Right ventricle myocardium superior (tissue), 1 donor: ENCODE measurements around the gene NAPSA. TPM values are rescaled to one million over a fixed set of nuclear protein-coding genes. Genes with fewer than 3 reads are reported as not detected.

Experiments
- ATAC-seq: fragments of 200-7000 bp; cut with Tn5 transposase; one replicate; pipeline ENCODE4 v1.9.1; 2020; ENCODE audit warnings: mild to moderate bottlenecking; ENCODE audit not compliant: poor library complexity
- DNase-seq: peaks from one replicate; pipeline ENCODE4 v3.0.0-alpha.2; 2020
- intact Hi-C: fragments of 100-400 bp; cut with DNase I; formaldehyde crosslinking; loops from one replicate; pipeline ENCODE4 v1.11.2; 2022
- total RNA-seq: library from RNA; stranded (reverse); fragmentation: NEBNext Ultra II Directional; extraction: Animal tissue kit (Norgen Biotek cat#: 25700); gene quantifications from one replicate; pipeline ENCODE4 v1.2.1, GENCODE V29; 2021
- donor health status: DM: no; HTN: yes; CAD: no; lungs with severe emphysema.

Gene NAPSA
- total RNA-seq, 1 donor from 2014 or later = 0.40 TPM

DNA sequence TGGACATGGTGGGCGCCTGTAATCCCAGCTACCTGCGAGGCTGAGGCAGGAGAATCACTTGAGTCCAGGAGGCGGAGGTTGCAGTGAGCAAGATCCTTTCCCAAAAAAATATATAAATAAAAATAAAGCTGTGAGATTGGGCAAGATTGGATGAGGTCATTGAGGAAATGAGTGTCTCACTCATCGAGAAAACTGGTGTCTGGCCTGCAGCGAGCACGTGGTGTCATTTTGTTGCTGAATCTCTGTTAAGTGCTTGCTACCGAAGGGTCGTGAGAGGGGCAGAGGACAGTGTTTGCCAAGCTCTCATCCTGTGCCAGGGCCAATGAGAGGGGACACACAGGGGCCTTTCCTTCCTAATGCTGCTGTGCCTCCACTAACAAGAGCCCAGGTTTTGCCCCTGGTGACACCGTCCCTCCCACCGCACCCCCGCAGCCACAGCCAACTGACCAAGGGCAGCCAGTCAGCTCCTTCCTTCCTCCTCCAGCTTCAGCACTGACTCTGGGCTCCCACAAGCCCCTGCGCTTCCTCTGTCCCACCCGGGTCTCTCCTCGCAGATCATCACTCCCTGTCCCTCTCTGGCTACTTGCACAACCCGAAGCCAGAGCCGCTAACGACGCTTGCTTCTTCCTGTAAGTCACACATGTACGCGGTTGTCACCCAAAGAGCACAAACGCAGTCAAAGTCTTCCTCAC, 21.9 kb upstream of the NAPSA start:
- intact Hi-C loops = no loop called here
- DNase-seq = no peak
- no peak for ATAC-seq

DNA sequence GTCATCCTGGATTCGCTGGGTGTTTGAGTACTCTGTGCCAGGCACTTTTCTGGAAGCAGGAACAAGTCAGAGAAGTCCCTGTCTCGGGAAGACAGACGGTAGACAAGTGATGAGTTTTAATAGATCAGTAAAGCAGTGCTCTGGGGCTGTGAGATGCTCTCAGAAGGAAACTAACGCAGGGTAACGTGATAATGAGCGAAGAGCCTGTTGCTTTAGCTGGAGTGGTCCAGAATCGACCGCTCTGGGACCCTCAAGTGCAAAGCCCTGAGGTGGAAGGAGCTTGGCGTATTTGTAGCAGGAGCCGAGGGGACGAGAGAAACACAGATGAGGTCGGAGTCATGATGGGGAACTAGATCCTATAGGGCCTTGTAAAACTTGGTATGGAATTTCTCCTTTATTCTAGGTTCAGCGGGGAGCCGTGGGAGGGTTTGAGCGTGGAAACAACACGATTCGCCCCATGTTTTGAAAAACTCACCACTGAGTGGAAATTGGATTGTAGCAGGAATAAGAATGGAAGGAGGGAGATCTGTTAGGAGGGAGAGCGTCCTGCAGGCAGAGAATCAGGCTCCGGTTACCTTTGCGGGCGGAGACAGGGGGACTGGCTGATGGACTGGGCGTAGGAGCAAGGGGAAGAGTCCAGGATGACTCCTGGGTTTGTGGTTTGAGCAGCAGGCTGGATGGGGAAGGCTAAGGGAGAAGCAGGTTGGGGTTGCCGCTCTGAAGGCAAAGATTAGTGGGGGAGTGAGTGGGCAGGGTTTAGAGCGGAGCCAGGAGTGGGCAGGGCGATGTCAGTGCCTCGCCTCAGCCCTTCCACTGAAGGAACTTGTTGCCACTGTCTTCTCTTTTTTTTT, 19.5 kb upstream of the NAPSA start:
- intact Hi-C loops = no loop called here
- no peak for DNase-seq
- no peak for ATAC-seq

DNA sequence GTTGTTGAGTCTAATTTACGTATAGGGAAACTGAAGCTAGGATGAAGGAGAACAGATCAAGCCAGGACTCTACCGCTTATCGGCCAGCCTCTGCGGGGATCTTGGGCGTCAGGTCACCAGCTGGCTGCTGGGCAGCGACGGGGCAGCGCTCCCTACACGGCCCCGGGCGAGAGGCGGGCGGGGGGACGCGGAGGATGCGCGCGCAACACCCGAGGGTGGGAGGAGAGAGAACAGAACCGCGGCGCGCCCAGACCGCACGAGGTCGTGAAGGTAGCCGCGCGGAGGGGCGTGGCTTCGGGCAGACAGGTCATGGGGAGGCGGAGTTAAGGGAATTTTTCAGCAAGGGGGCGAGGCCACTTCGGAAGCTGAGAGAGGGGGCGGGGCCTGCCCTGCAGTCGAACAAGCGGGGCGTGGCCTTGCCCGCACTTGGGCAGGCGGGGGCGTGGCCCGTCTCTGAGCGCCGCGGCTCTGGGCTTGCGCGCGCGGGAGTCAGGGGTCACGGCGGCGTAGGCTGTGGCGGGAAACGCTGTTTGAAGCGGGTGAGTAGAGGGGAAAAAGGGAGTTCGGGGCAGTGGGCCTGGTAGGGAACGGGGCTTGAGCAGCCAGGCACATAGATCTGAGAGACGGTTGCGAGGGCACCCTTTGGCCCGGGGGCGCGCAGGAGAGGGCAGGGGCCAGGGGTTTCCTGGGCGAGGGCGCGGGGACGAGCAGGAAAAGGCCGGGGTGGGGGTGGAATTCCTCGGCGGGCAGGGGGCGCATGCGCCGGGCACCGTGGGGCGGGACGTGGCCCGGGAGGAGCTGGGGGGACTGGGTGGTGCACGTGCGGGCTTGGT, 18.6 kb upstream of the NAPSA start, which contains the start of gene POLD1:
POLD1 (plus strand) TSS at position 496 of the 833 bp plus-strand sequence. CDS start 14,505 bp downstream, outside the sequence.
- DNase-seq = peak; percentile 99
- peak; percentile 97 for ATAC-seq
- intact Hi-C loops = no loop called here

DNA sequence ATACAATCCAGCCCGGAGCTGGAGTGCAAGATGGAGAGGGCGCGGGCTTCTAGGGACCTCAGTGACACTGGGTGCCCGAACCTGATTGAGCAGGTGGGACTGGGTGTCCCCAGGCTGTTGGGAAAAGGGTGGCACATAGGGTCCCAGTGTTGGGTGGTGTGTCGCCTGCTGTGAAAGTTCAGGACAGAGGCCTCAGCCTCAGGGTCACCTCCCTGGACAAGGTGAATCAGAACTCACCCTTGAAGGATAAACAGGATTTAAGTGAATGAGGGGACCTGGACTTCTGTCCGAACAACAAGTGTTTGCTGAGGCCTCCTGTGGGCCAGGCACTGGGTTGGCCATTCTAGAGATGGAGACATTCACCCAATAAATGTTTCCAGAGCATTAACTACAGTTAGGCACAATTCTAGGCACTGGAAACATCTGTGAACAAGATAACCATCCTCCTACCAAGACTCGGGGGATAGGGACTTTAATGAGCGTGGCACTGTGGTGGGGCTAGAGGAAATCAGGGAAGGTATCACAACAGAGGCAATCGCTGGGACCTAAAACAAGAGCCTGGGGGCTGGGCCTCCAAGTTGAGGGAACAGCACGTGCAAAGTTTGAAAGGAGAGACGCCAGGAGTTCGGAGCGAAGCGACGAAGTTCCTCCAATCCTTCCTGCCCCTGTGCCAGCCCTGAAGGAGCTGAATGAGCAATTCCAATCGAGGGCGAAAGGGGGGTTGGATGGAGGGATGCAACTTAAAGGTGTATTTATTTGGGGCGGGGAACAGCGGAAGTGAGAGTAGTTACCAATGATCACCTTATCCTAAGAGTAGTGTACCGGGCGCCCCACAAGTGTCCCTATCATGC, 17.8 kb upstream of the NAPSA start:
- no peak for DNase-seq
- no peak for ATAC-seq
- intact Hi-C loops = no loop called here

DNA sequence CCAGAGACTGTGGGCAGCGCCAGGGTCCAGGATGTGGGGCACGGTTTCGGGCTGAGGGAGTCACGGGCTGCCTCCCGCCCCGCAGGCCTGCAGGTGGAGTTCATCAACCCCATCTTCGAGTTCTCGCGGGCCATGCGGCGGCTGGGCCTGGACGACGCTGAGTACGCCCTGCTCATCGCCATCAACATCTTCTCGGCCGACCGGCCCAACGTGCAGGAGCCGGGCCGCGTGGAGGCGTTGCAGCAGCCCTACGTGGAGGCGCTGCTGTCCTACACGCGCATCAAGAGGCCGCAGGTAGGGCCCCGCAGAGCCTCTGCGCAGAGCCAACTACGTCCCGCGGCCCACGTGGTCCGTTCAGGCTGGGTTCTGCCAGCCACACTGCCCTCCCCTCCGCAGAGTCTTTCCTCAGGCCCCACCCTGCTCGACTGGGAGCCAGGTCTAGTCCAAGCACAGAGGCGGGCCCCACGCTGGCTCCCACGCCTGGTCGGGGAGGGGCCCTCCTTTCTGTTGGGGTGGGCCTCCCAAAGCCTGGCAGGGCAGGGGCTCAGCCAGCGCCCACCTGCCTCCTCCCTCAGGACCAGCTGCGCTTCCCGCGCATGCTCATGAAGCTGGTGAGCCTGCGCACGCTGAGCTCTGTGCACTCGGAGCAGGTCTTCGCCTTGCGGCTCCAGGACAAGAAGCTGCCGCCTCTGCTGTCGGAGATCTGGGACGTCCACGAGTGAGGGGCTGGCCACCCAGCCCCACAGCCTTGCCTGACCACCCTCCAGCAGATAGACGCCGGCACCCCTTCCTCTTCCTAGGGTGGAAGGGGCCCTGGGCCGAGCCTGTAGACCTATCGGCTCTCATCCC, 16.7 kb upstream of the NAPSA start:
- DNase-seq (no peak), ATAC-seq (no peak)
- intact Hi-C loops = no loop called here

DNA sequence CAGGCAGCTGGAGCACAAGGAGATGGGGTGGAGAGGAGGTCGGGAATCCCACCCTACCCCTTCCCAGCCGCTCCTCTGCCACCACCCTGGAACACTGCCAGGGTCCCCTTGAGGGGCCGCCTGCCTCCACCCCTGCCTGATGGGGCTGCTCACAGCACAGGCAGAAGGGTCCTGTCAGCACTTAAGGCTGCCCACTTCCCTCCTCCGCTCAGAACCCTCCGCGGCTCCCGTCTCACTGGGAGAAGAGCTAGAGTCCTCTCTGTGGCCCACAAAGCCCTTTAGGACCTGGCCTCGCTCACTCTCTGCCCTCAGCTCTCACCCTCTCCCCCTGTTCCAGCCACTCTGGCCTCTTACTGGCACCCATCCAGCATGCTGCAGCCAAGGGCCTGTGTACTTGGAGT, 15.3 kb upstream of the NAPSA start:
- intact Hi-C loops = no loop called here
- ATAC-seq (no peak), DNase-seq (no peak)

DNA sequence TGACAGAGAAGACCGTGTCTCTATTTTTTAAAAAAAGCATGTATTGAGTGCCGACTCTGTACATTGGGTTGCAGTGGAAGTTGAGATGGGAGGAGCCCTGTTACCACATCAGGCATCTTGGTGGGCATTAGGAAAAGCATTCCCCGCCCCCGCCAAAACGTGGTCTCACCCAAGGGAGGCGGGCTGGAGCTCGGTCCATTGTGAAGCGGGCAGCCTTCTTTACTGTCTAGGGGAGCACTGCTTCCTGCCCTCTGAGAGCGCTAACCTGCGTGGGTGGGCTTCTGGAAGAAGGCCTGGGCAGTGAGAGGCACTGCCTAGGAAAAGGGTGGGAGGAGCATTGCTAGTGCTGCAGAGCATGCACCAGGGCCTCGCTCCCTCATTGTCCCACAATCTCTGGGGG, 14.7 kb upstream of the NAPSA start:
- DNase-seq (no peak), ATAC-seq (no peak)
- intact Hi-C loops = no loop called here

DNA sequence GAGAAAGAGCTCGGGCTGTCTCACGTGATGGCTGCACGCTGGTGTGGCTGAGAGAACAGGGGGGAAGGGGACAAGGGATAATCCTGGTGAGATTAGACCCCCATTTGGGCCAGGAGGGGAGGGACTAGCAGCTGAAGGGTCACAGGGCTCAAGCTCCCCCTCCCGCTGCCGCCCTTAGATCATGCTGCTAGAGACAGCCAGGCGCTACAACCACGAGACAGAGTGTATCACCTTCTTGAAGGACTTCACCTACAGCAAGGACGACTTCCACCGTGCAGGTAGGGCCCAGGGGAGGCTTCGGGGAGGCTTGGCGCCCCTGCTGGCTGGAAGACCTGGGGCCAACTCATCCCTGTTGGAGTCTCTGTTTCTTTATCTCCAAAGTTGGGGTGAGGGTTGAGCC, 14.2 kb upstream of the NAPSA start:
- no peak for DNase-seq
- intact Hi-C loops = no loop called here
- no peak for ATAC-seq

DNA sequence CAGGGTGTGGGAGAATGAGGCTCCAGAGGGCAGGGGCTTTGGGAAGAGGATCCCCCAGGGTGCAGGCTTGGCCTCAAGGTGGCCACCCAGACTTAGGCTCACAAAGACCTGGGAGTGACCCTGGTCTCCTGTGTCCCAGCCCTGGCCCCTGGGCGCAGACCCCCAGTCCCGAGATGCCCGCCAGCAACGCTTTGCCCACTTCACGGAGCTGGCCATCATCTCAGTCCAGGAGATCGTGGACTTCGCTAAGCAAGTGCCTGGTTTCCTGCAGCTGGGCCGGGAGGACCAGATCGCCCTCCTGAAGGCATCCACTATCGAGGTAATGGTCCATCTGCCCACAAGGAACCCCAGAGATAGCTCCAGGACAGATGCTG, 13.4 kb upstream of the NAPSA start:
- intact Hi-C loops = no loop called here
- no peak for ATAC-seq
- DNase-seq = no peak

DNA sequence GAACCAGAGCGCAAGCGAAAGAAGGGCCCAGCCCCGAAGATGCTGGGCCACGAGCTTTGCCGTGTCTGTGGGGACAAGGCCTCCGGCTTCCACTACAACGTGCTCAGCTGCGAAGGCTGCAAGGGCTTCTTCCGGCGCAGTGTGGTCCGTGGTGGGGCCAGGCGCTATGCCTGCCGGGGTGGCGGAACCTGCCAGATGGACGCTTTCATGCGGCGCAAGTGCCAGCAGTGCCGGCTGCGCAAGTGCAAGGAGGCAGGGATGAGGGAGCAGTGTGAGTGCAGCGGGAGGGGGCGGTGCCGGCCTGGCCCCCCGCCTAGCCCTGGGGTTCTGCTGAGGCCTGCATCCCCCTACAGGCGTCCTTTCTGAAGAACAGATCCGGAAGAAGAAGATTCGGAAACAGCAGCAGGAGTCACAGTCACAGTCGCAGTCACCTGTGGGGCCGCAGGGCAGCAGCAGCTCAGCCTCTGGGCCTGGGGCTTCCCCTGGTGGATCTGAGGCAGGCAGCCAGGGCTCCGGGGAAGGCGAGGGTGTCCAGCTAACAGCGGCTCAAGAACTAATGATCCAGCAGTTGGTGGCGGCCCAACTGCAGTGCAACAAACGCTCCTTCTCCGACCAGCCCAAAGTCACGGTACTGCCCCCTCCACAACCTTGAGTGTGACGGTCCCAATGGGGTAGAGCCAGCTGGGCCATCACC, 12.9 kb upstream of the NAPSA start:
- intact Hi-C loops = no loop called here
- DNase-seq (no peak), ATAC-seq (no peak)

DNA sequence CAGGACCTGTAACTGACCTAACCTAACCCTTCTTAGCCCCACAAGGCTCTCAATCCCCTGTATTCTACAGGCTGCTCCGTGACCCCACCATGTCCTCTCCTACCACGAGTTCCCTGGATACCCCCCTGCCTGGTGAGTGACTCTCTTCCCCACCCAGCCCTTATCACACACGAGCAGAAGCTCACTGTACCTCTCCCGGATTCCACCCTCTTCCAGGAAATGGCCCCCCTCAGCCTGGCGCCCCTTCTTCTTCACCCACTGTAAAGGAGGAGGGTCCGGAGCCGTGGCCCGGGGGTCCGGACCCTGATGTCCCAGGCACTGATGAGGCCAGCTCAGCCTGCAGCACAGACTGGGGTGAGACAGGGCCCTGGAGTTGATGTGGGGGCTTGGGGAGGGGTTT, 12.1 kb upstream of the NAPSA start:
- no peak for ATAC-seq
- DNase-seq = no peak
- intact Hi-C loops = no loop called here

DNA sequence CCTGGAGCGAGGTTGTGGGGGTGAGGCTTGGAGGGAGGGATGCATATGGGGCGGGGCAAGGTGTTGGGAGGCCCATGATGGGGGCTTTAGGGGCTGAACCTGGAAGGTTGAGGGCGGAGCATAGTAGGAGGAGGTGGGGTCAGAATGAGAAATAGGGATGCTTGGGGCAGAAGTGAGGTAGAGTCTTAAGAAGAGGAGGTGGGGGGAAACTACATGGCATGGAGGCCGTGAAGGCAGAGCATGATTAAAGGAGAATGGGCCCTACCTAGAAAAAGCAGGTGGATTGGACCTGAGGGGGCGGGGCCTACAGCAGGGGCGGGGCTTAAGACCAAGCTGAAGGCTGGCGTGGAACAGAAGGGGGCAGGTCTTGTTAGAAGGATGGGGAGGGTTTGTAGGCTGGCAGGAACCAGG, 11.6 kb upstream of the NAPSA start:
- no peak for DNase-seq
- peak; percentile 9 for ATAC-seq
- intact Hi-C loops = no loop called here

DNA sequence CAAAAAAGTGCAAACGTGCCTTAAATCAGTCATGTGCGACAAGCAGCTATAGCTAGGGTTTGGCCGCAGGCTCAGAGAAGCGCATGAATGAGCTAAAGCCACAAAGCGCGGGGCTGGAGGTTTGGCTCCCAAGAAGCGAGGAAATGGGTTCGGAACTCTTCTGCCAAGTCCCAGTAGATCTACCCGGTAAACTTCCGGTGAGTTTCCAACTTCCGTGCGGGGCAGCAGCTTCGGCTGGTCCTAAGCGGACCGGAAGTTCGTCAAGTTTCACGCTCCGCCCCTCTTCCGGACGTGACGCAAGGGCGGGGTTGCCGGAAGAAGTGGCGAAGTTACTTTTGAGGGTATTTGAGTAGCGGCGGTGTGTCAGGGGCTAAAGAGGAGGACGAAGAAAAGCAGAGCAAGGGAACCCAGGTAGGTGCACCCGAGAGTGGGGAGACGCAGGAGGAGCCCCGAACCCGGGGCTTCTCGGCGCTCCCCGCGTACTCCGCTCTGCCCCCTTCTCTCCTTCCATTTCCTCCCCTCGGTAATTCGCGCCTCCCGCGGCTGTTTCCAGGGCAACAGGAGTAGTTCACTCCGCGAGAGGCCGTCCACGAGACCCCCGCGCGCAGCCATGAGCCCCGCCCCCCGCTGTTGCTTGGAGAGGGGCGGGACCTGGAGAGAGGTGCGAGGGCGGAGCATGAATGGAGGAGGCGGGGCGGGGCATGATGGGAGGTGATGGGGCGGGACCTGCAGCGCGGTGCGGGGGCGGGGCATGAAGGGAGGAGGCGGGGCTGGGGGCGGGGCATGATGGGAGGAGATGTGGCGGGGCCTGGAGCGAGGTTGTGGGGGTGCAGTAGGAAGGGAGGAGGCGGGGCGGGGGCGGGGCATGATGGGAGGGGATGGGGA, 11.0 kb upstream of the NAPSA start, which contains the start of gene NR1H2:
NR1H2 (plus strand) TSS at position 292 of the 885 bp plus-strand sequence. CDS start 1,149 bp downstream, outside the sequence.
- intact Hi-C loops = no loop called here
- ATAC-seq = peak; percentile 95
- peak; percentile 97 for DNase-seq

DNA sequence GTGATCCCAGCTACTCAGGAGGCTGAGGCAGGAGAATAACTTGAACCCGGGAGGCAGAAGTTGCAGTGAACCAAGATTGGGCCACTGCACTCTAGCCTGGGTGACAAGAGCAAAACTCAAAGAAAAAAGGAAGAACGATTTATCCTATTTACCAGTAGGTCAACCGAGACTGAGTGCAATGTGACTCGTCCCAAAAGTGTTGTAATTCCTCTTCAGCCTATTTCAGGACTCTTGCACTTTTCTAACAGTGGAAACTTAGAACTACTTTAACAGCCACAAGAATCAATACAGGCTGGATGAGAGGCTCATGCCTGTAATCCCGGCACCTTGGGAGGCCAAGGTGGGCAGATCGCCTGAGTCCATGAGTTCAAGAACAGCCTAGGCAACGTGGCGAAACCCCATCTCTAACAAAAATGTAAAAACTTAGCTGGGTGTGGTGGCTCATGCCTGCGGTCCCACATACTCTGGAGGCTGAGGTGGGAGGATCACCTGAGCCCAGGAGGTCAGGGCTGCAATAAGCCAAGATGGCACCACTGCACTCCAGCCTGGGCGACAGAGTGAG, 6.6 kb upstream of the NAPSA start:
- DNase-seq (no peak), ATAC-seq (no peak)
- intact Hi-C loops = no loop called here

DNA sequence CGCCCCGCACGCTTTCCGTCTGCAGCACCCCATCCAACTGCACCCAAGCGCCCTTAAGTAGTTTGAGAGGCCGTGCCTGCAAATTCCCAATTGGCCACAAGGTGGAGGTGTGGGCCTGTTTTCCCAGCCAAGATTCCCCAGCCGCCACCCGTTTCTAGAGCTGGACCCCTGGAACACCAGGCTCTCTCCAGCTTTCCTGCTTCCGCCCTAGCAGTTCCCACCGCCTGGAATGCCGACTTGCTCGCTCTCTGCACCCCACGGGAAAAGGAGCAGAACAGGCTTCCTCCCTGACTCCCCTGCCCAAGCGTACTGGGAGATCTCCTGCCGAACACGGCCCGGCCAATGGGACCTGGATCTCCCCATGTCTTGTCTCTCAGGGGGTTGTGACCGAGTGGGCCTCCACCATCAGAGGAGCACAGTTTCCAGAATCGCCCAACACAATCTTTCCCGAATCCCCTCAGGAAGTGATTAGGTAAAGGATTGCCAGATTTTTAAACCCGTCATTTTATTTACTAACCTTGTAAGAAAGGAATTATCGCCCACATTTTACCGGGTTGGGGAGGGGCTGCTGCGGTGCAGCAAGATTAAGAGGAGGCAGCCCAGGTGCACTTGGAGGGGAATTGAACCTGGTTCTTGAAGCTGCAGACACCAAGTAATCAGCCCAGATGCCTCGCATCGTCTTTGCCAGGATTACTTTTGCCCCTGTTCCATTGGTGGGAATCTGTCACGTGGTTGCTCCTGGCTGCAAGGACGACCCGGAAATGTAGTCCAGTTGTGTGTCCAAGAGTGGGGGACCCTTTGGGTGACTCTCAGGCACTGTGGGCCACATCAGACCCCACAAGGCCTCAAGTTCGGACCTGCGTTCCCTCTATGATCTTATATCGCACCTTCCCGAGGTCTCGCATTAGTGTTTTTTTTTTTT, 3.5 kb upstream of the NAPSA start:
- ATAC-seq (peak; percentile 97), DNase-seq (peak; percentile 88)
- intact Hi-C loops = loop anchor here (5.0 to 10.0 kb wide), 4 partner anchors 43 to 556 kb away; no protein-coding TSS in a partner anchor
